Neuronal stem cell (in vitro differentiated cells): ENCODE results near the gene CRHR1.

Source experiments
- DNase-seq: peaks from one replicate; pipeline ENCODE4 v3.0.0-alpha.2; 2013; ENCODE audit warnings: low spot score
- H2AFZ ChIP-seq: one replicate; pipeline ENCODE4 v1.6.1; 2013; ENCODE audit warnings: mild to moderate bottlenecking, low read length, inconsistent platforms
- H2AK5ac ChIP-seq: 2 replicates; pipeline ENCODE4 v1.6.1; 2013; ENCODE audit warnings: low read depth, mild to moderate bottlenecking, inconsistent platforms, low read length, moderate library complexity, mixed read lengths
- H2BK120ac ChIP-seq: 2 replicates; pipeline ENCODE4 v1.6.1; 2013; ENCODE audit warnings: low read depth, mild to moderate bottlenecking, inconsistent platforms, low read length, moderate library complexity, mixed read lengths
- H2BK12ac ChIP-seq: one replicate; pipeline ENCODE4 v1.6.1; 2013; ENCODE audit warnings: low read length, inconsistent platforms
- H2BK15ac ChIP-seq: 2 replicates; pipeline ENCODE4 v1.6.1; 2013; ENCODE audit warnings: mild to moderate bottlenecking, low read length, inconsistent platforms, mixed read lengths
- H2BK5ac ChIP-seq: one replicate; pipeline ENCODE4 v1.6.1; 2013; ENCODE audit warnings: inconsistent platforms, mild to moderate bottlenecking, low read length, moderate library complexity
- H3K14ac ChIP-seq: one replicate; pipeline ENCODE4 v1.6.1; 2013; ENCODE audit warnings: low read length, inconsistent platforms
- H3K18ac ChIP-seq: 2 replicates; pipeline ENCODE4 v1.6.1; 2013; ENCODE audit warnings: low read length, inconsistent platforms
- H3K23ac ChIP-seq: 2 replicates; pipeline ENCODE4 v1.6.1; 2013; ENCODE audit warnings: low read depth, mild to moderate bottlenecking, mixed read lengths, low read length, inconsistent platforms; ENCODE audit not compliant: poor library complexity
- H3K27ac ChIP-seq: replicated peaks from 3 replicates; pipeline ENCODE4 v1.5.1; 2013; ENCODE audit warnings: low read length, inconsistent platforms
- H3K27me3 ChIP-seq, 3 experiments: 2 replicates each; pipeline ENCODE4 v1.6.1; 2013; ENCODE audit warnings: low read length in 3 of 3, mild to moderate bottlenecking in 2 of 3, inconsistent platforms in 1 of 3, low read depth in 1 of 3, mixed read lengths in 1 of 3, moderate library complexity in 1 of 3; ENCODE audit not compliant: control insufficient read depth in 3 of 3, insufficient read depth in 3 of 3
- H3K36me3 ChIP-seq, 2 donors: replicated peaks in 1 of 2; 2 replicates each; pipeline ENCODE4 v1.6.1; 2013; ENCODE audit warnings: low read length in 2 of 2; ENCODE audit not compliant: control insufficient read depth in 2 of 2, insufficient read depth in 2 of 2
- H3K4ac ChIP-seq: 2 replicates; pipeline ENCODE4 v1.6.1; 2013; ENCODE audit warnings: inconsistent platforms, mild to moderate bottlenecking, low read length, moderate library complexity
- H3K4me1 ChIP-seq, 2 donors: 1 replicate in 1 of 2; 2 replicates in 1 of 2; pipeline ENCODE4 v1.6.1; 2013; ENCODE audit warnings: low read length in 2 of 2, low read depth in 1 of 2; ENCODE audit not compliant: control insufficient read depth in 2 of 2, insufficient read depth in 1 of 2
- H3K4me2 ChIP-seq: one replicate; pipeline ENCODE4 v1.6.1; 2013; ENCODE audit warnings: mild to moderate bottlenecking, low read length, inconsistent platforms; ENCODE audit not compliant: insufficient read depth, poor library complexity, severe bottlenecking
- H3K4me3 ChIP-seq, 2 donors: 2 replicates each; pipeline ENCODE4 v1.5.1; 2013; ENCODE audit warnings: low read length in 2 of 2, mild to moderate bottlenecking in 2 of 2, inconsistent platforms in 1 of 2, moderate library complexity in 1 of 2
- H3K79me1 ChIP-seq: one replicate; pipeline ENCODE4 v1.6.1; 2013; ENCODE audit warnings: low read depth, mild to moderate bottlenecking, inconsistent platforms, low read length, moderate library complexity
- H3K9ac ChIP-seq: one replicate; pipeline ENCODE4 v1.6.1; 2013; ENCODE audit warnings: mild to moderate bottlenecking, low read depth, low read length, inconsistent platforms; ENCODE audit not compliant: poor library complexity
- H3K9me3 ChIP-seq, 2 donors: replicated peaks in 1 of 2; 2 replicates each; pipeline versions ENCODE3 to v1.6.1; 2013; ENCODE audit warnings: low read length in 2 of 2, mild to moderate bottlenecking in 2 of 2, inconsistent platforms in 1 of 2, low read depth in 1 of 2, mixed read lengths in 1 of 2, moderate library complexity in 1 of 2; ENCODE audit not compliant: control insufficient read depth in 2 of 2, insufficient read depth in 1 of 2
- H4K8ac ChIP-seq: one replicate; pipeline ENCODE4 v1.6.1; 2013; ENCODE audit warnings: low read depth, mild to moderate bottlenecking, inconsistent platforms, low read length, moderate library complexity
- H4K91ac ChIP-seq: one replicate; pipeline ENCODE4 v1.6.1; 2013; ENCODE audit warnings: low read length, low read depth, mild to moderate bottlenecking, inconsistent platforms; ENCODE audit not compliant: poor library complexity
- WGBS, 2 donors: extraction: QIAGEN DNeasy Blood & Tissue Kit; methylation state at CpG; one replicate each; pipeline ENCODE4 v1.1.7; 2013; ENCODE audit warnings: missing lambda C conversion rate in 2 of 2, mixed read lengths in 1 of 2; ENCODE audit not compliant: insufficient read length in 2 of 2, insufficient replicate concordance in 1 of 2; ENCODE audit errors: extremely low coverage in 2 of 2; 5-methylcytosine and 5-hydroxymethylcytosine counted together

Gene CRHR1

DNA sequence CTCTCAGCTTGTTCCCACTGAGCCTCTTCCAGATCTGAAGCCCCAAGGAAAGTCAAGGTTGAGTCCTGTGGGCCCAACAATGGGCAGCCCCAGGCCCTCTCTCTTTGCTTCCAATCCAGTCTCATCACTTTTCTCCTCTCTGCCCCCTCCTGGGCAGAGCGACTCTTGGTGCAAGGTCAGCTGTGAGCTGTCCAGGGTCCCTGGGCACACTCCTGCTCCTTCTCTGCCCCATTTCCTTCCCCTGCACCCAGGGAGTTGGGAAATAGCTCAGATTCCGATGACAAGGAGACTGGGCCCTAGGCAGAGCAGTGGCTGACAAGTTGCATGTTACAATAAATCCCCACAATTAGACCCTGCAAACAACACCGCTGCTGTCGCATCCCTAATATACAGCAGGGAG is 16.1 kb upstream of the CRHR1 start:
- no peaks in the 10 kb centered on the region for H3K9me3 ChIP-seq
- H3K23ac ChIP-seq = no peak overlapping the region
- H3K4me2 ChIP-seq = no peak overlapping the region
- no peak overlapping the region for H2BK15ac ChIP-seq
- H3K27ac ChIP-seq = no peak overlapping the region
- H3K4me1 ChIP-seq = peaks cover 4 to 19% of the 10 kb centered on the region in 2 donors
- DNase-seq = no peak
- no peak overlapping the region for H4K8ac ChIP-seq
- no peak overlapping the region for H2BK5ac ChIP-seq
- no peaks in the 10 kb centered on the region for H3K79me1 ChIP-seq
- no peak overlapping the region for H2BK12ac ChIP-seq
- no peaks in the 10 kb centered on the region for H3K36me3 ChIP-seq
- H2AFZ ChIP-seq = no peak overlapping the region
- WGBS, 2 donors = no CpG with 5 or more reads among the region's 4 CpGs
- H2AK5ac ChIP-seq = no peak overlapping the region
- H2BK120ac ChIP-seq = no peak overlapping the region
- no peak overlapping the region for H4K91ac ChIP-seq
- peak overlapping the region; percentile 18 for H3K18ac ChIP-seq
- no peak overlapping the region for H3K14ac ChIP-seq
- H3K9ac ChIP-seq = no peak overlapping the region
- H3K4ac ChIP-seq = no peak overlapping the region
- H3K4me3 ChIP-seq = no peak overlapping the region
- peaks cover 0 to 35% (median 0%) of the 10 kb centered on the region in 3 experiments for H3K27me3 ChIP-seq

DNA sequence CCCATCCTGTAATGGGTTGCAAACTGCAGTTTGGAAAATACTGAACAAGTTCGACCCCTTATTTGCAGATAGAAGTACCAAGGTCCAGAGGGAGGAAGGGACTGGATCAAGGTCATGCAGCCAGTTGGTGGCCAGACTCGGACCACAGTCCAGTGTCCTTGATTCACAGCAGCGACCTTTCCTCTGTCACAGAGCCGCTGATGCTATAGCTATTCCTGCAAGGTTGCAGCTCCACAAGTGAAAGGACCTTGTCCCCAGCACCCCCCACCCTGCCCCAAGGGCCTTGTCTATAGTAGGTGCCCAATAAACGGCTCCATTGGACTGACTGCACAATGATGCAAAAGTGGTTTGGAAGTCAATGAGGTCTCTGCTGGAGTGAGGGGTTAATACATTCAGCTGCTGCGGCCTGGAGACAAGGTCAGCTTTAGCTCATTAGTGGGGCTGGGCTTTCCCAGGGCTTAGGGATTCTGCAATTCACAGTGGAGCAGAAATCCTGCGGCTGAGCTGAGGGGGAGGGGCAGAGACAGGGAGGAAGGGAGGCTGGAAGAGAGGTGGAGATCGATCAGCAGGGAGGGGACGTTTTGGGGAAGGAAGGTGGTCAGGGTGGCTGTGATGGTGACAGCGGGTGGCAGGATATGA is 13.4 kb upstream of the CRHR1 start:
- no peak overlapping the region for H3K14ac ChIP-seq
- peaks cover 4 to 31% of the 10 kb centered on the region in 2 donors for H3K4me1 ChIP-seq
- H4K91ac ChIP-seq = no peak overlapping the region
- H2BK5ac ChIP-seq = peak overlapping the region; percentile 69
- no peak overlapping the region for H2BK15ac ChIP-seq
- peaks cover 0 to 30% (median 0%) of the 10 kb centered on the region in 3 experiments for H3K27me3 ChIP-seq
- peak overlapping the region; percentile 40 for H2AFZ ChIP-seq
- no peak overlapping the region for H4K8ac ChIP-seq
- H3K9me3 ChIP-seq = no peaks in the 10 kb centered on the region
- H2AK5ac ChIP-seq = no peak overlapping the region
- H3K4me2 ChIP-seq = peak overlapping the region; percentile 66
- H2BK12ac ChIP-seq = no peak overlapping the region
- no peak overlapping the region for H3K4me3 ChIP-seq
- WGBS, 2 donors = no CpG with 5 or more reads among the region's 10 CpGs
- no peaks in the 10 kb centered on the region for H3K36me3 ChIP-seq
- H3K79me1 ChIP-seq = no peaks in the 10 kb centered on the region
- no peak overlapping the region for H2BK120ac ChIP-seq
- no peak overlapping the region for H3K23ac ChIP-seq
- DNase-seq = peak; percentile 73
- no peak overlapping the region for H3K4ac ChIP-seq
- peak overlapping the region; percentile 76 for H3K27ac ChIP-seq
- peak overlapping the region; percentile 13 for H3K18ac ChIP-seq
- H3K9ac ChIP-seq = no peak overlapping the region

DNA sequence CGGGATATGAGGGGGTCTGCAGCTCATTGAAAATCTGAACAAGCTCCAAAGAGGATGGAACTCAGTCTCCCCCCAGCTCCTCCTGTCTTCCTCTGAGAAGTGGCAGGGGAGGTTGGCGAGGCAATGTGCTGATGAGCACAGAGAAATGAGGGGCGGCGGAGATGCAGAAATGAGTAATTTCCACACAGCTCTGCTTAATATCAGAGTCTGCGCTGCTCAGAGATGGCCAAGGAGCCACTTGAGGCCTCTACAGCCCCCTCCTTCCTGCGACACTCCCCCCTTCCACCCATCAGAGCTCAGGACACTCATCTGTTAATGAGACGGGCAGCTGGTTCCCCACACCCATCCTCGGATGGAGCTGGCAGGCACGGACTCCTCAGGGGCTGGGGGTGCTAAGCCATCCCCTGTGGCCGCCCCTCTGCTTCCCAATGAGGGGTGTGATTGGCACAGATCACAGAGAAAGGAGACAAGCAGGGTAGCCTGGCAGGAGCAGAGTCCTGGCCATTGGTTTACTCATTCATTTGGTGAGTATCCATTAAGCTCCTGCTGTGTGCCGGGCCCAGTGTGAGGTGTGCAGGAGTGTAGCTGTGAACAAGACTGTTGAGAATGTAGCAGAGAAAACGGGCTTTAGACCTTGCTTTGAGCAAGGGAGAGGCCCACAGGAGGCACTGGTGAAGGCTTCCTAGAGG is 12.7 kb upstream of the CRHR1 start:
- no peak overlapping the region for H4K8ac ChIP-seq
- H3K9me3 ChIP-seq = no peaks in the 10 kb centered on the region
- peak overlapping the region; percentile 13 for H3K18ac ChIP-seq
- peaks cover 4 to 31% of the 10 kb centered on the region in 2 donors for H3K4me1 ChIP-seq
- no CpG with 5 or more reads among the region's 12 CpGs for WGBS, 2 donors
- H2BK120ac ChIP-seq = no peak overlapping the region
- H3K79me1 ChIP-seq = no peaks in the 10 kb centered on the region
- H3K4me2 ChIP-seq = peak overlapping the region; percentile 66
- H3K4ac ChIP-seq = no peak overlapping the region
- H2BK12ac ChIP-seq = no peak overlapping the region
- H3K4me3 ChIP-seq = no peak overlapping the region
- no peaks in the 10 kb centered on the region for H3K36me3 ChIP-seq
- peak overlapping the region; percentile 69 for H2BK5ac ChIP-seq
- DNase-seq = no peak
- no peak overlapping the region for H4K91ac ChIP-seq
- no peak overlapping the region for H2BK15ac ChIP-seq
- peak overlapping the region; percentile 76 for H3K27ac ChIP-seq
- H3K14ac ChIP-seq = no peak overlapping the region
- peaks cover 0 to 30% (median 0%) of the 10 kb centered on the region in 3 experiments for H3K27me3 ChIP-seq
- no peak overlapping the region for H3K23ac ChIP-seq
- peak overlapping the region; percentile 40 for H2AFZ ChIP-seq
- no peak overlapping the region for H2AK5ac ChIP-seq
- no peak overlapping the region for H3K9ac ChIP-seq

DNA sequence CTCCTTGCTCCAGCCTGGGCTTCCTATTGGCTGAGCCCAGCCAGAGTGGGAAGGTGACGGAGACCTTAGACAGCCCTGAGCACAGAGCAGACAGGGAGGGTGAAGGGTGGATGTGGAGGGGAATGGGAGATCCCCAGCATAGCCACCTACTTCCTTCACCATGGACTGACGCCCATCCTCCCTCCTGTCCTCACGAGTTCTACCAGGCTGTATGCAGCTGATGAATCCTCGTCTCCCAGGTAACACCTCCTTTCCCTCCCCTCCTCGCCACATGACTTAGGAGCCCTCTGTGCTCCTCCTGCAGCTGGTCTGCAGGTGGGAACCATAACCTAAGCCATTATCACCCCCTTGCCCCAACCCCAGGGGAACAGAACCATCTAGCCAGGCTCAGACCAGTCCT is 9.0 kb upstream of the CRHR1 start:
- Histone ChIP-seq H3K4me1 (peaks cover 4 to 23% of the 10 kb centered on the region in 2 donors), H3K18ac (peak overlapping the region; percentile 54), H3K79me1 (no peaks in the 10 kb centered on the region), H2BK5ac (no peak overlapping the region), H3K27me3 (peaks cover 0 to 22% (median 0%) of the 10 kb centered on the region in 3 experiments), H4K91ac (no peak overlapping the region), H3K27ac (no peak overlapping the region), H4K8ac (no peak overlapping the region), H2AFZ (no peak overlapping the region), H3K4me3 (no peak overlapping the region), H3K23ac (peak overlapping the region; percentile 51), H3K36me3 (no peaks in the 10 kb centered on the region), H2BK15ac (no peak overlapping the region), H3K9ac (no peak overlapping the region), H3K14ac (no peak overlapping the region), H3K9me3 (no peaks in the 10 kb centered on the region), H2BK120ac (no peak overlapping the region), H2BK12ac (no peak overlapping the region), H2AK5ac (peak overlapping the region; percentile 64), H3K4ac (no peak overlapping the region), H3K4me2 (no peak overlapping the region)
- no CpG with 5 or more reads among the region's 5 CpGs for WGBS, 2 donors
- DNase-seq = no peak
